T-helper 2 cell treated with Interferon-gamma antibody and Interleukin-4, amounts not matched to agents 5 μg/mL and 100 μg/mL, for 36 hours (primary cell): ENCODE data around the gene ROBO2.

Experiments used
- DNase-seq: peaks from one replicate; pipeline ENCODE4 v3.0.0; 2021; ENCODE audit warnings: low spot score
- H3K27ac Mint-ChIP-seq: one replicate; pipeline ENCODE4 v1.8.0; 2021; ENCODE audit warnings: mild to moderate bottlenecking, mixed read lengths
- H3K27me3 Mint-ChIP-seq: one replicate; pipeline ENCODE4 v1.8.0; 2021; ENCODE audit warnings: low read depth, mixed read lengths
- H3K36me3 Mint-ChIP-seq: one replicate; pipeline ENCODE4 v1.8.0; 2021; ENCODE audit warnings: low read depth, mixed read lengths
- H3K4me1 Mint-ChIP-seq: one replicate; pipeline ENCODE4 v1.8.0; 2021; ENCODE audit warnings: low read depth, mixed read lengths
- H3K4me3 Mint-ChIP-seq: one replicate; pipeline ENCODE4 v1.8.0; 2022; ENCODE audit warnings: mild to moderate bottlenecking, moderate library complexity, mixed read lengths
- H3K9me3 Mint-ChIP-seq: one replicate; pipeline ENCODE4 v1.8.0; 2021; ENCODE audit warnings: mixed read lengths

ROBO2 gene

GRCh38 chr3:77040926-77041722 is 1.2 kb downstream of the ROBO2 start:
- Mint-ChIP-seq H3K27ac (no peak overlapping the region), H3K27me3 (peaks cover 22% of the 10 kb centered on the region), H3K4me3 (no peak overlapping the region), H3K9me3 (no peaks in the 10 kb centered on the region), H3K36me3 (no peaks in the 10 kb centered on the region), H3K4me1 (no peaks in the 10 kb centered on the region)
- DNase-seq = no peak

GRCh38 chr3:77041811-77042210 is 1.9 kb downstream of the ROBO2 start:
- DNase-seq = no peak
- Mint-ChIP-seq H3K36me3 (no peaks in the 10 kb centered on the region), H3K9me3 (peaks cover 2% of the 10 kb centered on the region), H3K4me1 (no peaks in the 10 kb centered on the region), H3K27me3 (peaks cover 22% of the 10 kb centered on the region), H3K27ac (no peak overlapping the region), H3K4me3 (no peak overlapping the region)

GRCh38 chr3:77042343-77042742 is 2.4 kb downstream of the ROBO2 start:
- Mint-ChIP-seq H3K27me3 (peaks cover 22% of the 10 kb centered on the region), H3K36me3 (no peaks in the 10 kb centered on the region), H3K4me1 (no peaks in the 10 kb centered on the region), H3K4me3 (no peak overlapping the region), H3K9me3 (peaks cover 3% of the 10 kb centered on the region), H3K27ac (no peak overlapping the region)
- DNase-seq = no peak

- Mint-ChIP-seq H3K27ac (no peak overlapping the region), H3K27me3 (peaks cover 20% of the 10 kb centered on the region), H3K36me3 (no peaks in the 10 kb centered on the region), H3K4me3 (no peak overlapping the region), H3K9me3 (peaks cover 3% of the 10 kb centered on the region), H3K4me1 (no peaks in the 10 kb centered on the region)
- no peak for DNase-seq
These were observed 3.0 kb downstream of the ROBO2 start for GRCh38 chr3:77042882-77043281.

- H3K4me1 Mint-ChIP-seq = no peaks in the 10 kb centered on the region
- H3K36me3 Mint-ChIP-seq = no peaks in the 10 kb centered on the region
- no peak for DNase-seq
- H3K4me3 Mint-ChIP-seq = no peak overlapping the region
- H3K9me3 Mint-ChIP-seq = peaks cover 8% of the 10 kb centered on the region
- no peak overlapping the region for H3K27ac Mint-ChIP-seq
- peaks cover 5% of the 10 kb centered on the region for H3K27me3 Mint-ChIP-seq
These were observed 5.8 kb downstream of the ROBO2 start for GRCh38 chr3:77045686-77046085.

GRCh38 chr3:77048186-77048585 is 8.3 kb downstream of the ROBO2 start:
- H3K27me3 Mint-ChIP-seq = no peaks in the 10 kb centered on the region
- H3K36me3 Mint-ChIP-seq = no peaks in the 10 kb centered on the region
- H3K9me3 Mint-ChIP-seq = peaks cover 8% of the 10 kb centered on the region
- H3K4me1 Mint-ChIP-seq = no peaks in the 10 kb centered on the region
- no peak for DNase-seq
- no peak overlapping the region for H3K27ac Mint-ChIP-seq
- no peak overlapping the region for H3K4me3 Mint-ChIP-seq

GRCh38 chr3:77051591-77051990 is 11.7 kb downstream of the ROBO2 start:
- Mint-ChIP-seq H3K27me3 (no peaks in the 10 kb centered on the region), H3K36me3 (no peaks in the 10 kb centered on the region), H3K4me1 (no peaks in the 10 kb centered on the region), H3K4me3 (no peak overlapping the region), H3K9me3 (peaks cover 15% of the 10 kb centered on the region), H3K27ac (no peak overlapping the region)
- DNase-seq = no peak

- H3K27ac Mint-ChIP-seq = no peak overlapping the region
- H3K36me3 Mint-ChIP-seq = no peaks in the 10 kb centered on the region
- H3K9me3 Mint-ChIP-seq = peaks cover 12% of the 10 kb centered on the region
- H3K27me3 Mint-ChIP-seq = no peaks in the 10 kb centered on the region
- no peak for DNase-seq
- no peaks in the 10 kb centered on the region for H3K4me1 Mint-ChIP-seq
- H3K4me3 Mint-ChIP-seq = no peak overlapping the region
These were observed 12.2 kb downstream of the ROBO2 start for GRCh38 chr3:77052051-77052501.

- no peaks in the 10 kb centered on the region for H3K4me1 Mint-ChIP-seq
- H3K36me3 Mint-ChIP-seq = no peaks in the 10 kb centered on the region
- DNase-seq = no peak
- H3K4me3 Mint-ChIP-seq = no peak overlapping the region
- H3K27ac Mint-ChIP-seq = no peak overlapping the region
- H3K9me3 Mint-ChIP-seq = peaks cover 12% of the 10 kb centered on the region
- no peaks in the 10 kb centered on the region for H3K27me3 Mint-ChIP-seq
These were observed 13.1 kb downstream of the ROBO2 start for GRCh38 chr3:77052733-77053670.

- Mint-ChIP-seq H3K27me3 (no peaks in the 10 kb centered on the region), H3K9me3 (peaks cover 7% of the 10 kb centered on the region), H3K36me3 (no peaks in the 10 kb centered on the region), H3K27ac (no peak overlapping the region), H3K4me3 (no peak overlapping the region), H3K4me1 (no peaks in the 10 kb centered on the region)
- DNase-seq = no peak
These were observed 13.9 kb downstream of the ROBO2 start for GRCh38 chr3:77053795-77054194.

- Mint-ChIP-seq H3K4me1 (no peaks in the 10 kb centered on the region), H3K27ac (no peak overlapping the region), H3K4me3 (no peak overlapping the region), H3K36me3 (no peaks in the 10 kb centered on the region), H3K9me3 (peaks cover 25% of the 10 kb centered on the region), H3K27me3 (no peaks in the 10 kb centered on the region)
- DNase-seq = no peak
These were observed 16.0 kb downstream of the ROBO2 start for GRCh38 chr3:77055841-77056341.

GRCh38 chr3:77059354-77059753 is 19.5 kb downstream of the ROBO2 start:
- no peak for DNase-seq
- no peaks in the 10 kb centered on the region for H3K27me3 Mint-ChIP-seq
- H3K27ac Mint-ChIP-seq = no peak overlapping the region
- H3K36me3 Mint-ChIP-seq = no peaks in the 10 kb centered on the region
- H3K9me3 Mint-ChIP-seq = peaks cover 37% of the 10 kb centered on the region
- no peak overlapping the region for H3K4me3 Mint-ChIP-seq
- H3K4me1 Mint-ChIP-seq = no peaks in the 10 kb centered on the region

- no peak overlapping the region for H3K27ac Mint-ChIP-seq
- no peak overlapping the region for H3K4me3 Mint-ChIP-seq
- no peak for DNase-seq
These were observed 23.5 kb downstream of the ROBO2 start for GRCh38 chr3:77063423-77063822.

GRCh38 chr3:77065750-77066149 is 25.9 kb downstream of the ROBO2 start:
- Mint-ChIP-seq H3K36me3 (no peaks in the 10 kb centered on the region), H3K4me3 (no peak overlapping the region), H3K27me3 (no peaks in the 10 kb centered on the region), H3K9me3 (peaks cover 21% of the 10 kb centered on the region), H3K27ac (no peak overlapping the region), H3K4me1 (no peaks in the 10 kb centered on the region)
- DNase-seq = no peak

More at GRCh38 chr3:77063423-77063822, 23.5 kb downstream of the ROBO2 start:
- H3K9me3 Mint-ChIP-seq = peaks cover 31% of the 10 kb centered on the region
- H3K27me3 Mint-ChIP-seq = no peaks in the 10 kb centered on the region
- no peaks in the 10 kb centered on the region for H3K4me1 Mint-ChIP-seq
- no peaks in the 10 kb centered on the region for H3K36me3 Mint-ChIP-seq
